ENCODE results near the gene BLACAT1.

Gene BLACAT1

DNA sequence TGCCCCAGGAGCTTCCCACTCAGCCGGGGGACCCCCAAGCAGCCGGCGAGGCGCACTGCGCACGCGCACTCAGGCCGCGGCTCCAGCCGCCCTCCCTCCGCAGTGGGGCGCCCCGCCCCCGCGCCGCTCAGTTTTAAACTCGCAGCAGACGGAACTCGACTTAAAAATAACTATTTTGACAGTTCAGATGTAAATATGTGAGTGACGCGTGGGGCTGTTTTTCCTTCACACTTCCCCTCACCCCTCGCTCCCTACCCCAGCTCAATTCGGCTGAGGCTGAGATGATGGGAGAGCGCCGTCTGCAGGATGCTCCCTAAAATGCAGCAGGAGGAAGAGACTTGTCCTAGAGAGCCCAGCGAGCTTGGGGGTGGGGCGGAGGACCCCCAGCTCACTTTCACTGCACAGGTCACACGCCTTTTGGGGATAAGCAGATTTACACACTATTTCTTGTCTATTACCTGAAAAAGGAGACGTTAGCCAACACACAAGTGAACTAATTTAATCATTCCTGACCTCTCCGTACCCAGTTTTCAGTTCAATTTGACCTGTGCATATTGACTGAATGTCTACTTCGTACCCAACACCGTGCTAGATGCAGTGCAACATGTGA lies 25.0 kb downstream of the BLACAT1 start:
- Histone ChIP-seq H3K79me1 (replicated peaks; ENCODE audit: low read length, poor library complexity, severe bottlenecking) (no peaks in the 10 kb centered on the region), H3K27me3 (ENCODE audit: control insufficient read depth in 1 of 2, insufficient read depth in 1 of 2, low read length in 2 of 2) (peaks cover 85 to 86% of the 10 kb centered on the region in 2 experiments), H2BK15ac (ENCODE audit: low read depth, poor library complexity, severe bottlenecking) (peak overlapping the region; percentile 45), H2BK120ac (ENCODE audit: low read depth, low read length) (no peak overlapping the region), H3K23ac (ENCODE audit: low read length in 2 of 2) (no peak overlapping the region), H2BK5ac (ENCODE audit: low read depth, low read length, poor library complexity, severe bottlenecking) (no peak overlapping the region), H3K27ac (ENCODE audit: low read length, poor library complexity, severe bottlenecking) (no peak overlapping the region), H3K18ac (ENCODE audit: low read depth in 1 of 2, low read length in 2 of 2) (peak overlapping the region in 1 of 2 experiments; percentile 58), H2AFZ (ENCODE audit: low read depth, low read length) (peak overlapping the region; percentile 21), H2AK5ac (ENCODE audit: low read length, severe bottlenecking) (no peak overlapping the region), H3K9ac (ENCODE audit: low read length) (peak overlapping the region; percentile 69), H3K4me1 (ENCODE audit: control insufficient read depth, insufficient read depth, low read depth, low read length) (peaks cover 6% of the 10 kb centered on the region), H3K9me3 (ENCODE audit: control insufficient read depth, low read length) (no peaks in the 10 kb centered on the region), H2BK12ac (ENCODE audit: low read length in 2 of 2) (no peak overlapping the region), H4K91ac (ENCODE audit: low read length) (peak overlapping the region; percentile 15), H3K4me2 (ENCODE audit: low read length, poor library complexity, severe bottlenecking) (peak overlapping the region; percentile 59), H3K4ac (ENCODE audit: low read depth in 1 of 2, low read length in 2 of 2) (no peak overlapping the region), H4K8ac (ENCODE audit: low read length) (peak overlapping the region; percentile 85), H3K14ac (ENCODE audit: low read length in 2 of 2) (no peak overlapping the region), H3K4me3 (ENCODE audit: insufficient read depth in 1 of 2, low read depth in 1 of 2, low read length in 2 of 2) (peak overlapping the region in 1 of 2 experiments; percentile 79), H3K36me3 (ENCODE audit: control insufficient read depth in 1 of 2, insufficient read depth in 2 of 2, low read depth in 1 of 2, low read length in 2 of 2) (no peaks in the 10 kb centered on the region)
- DNase-seq = peak; percentile 52
- 16% methylated on average over 17 of the region's 32 CpGs for whole genome bisulfite sequencing

DNA sequence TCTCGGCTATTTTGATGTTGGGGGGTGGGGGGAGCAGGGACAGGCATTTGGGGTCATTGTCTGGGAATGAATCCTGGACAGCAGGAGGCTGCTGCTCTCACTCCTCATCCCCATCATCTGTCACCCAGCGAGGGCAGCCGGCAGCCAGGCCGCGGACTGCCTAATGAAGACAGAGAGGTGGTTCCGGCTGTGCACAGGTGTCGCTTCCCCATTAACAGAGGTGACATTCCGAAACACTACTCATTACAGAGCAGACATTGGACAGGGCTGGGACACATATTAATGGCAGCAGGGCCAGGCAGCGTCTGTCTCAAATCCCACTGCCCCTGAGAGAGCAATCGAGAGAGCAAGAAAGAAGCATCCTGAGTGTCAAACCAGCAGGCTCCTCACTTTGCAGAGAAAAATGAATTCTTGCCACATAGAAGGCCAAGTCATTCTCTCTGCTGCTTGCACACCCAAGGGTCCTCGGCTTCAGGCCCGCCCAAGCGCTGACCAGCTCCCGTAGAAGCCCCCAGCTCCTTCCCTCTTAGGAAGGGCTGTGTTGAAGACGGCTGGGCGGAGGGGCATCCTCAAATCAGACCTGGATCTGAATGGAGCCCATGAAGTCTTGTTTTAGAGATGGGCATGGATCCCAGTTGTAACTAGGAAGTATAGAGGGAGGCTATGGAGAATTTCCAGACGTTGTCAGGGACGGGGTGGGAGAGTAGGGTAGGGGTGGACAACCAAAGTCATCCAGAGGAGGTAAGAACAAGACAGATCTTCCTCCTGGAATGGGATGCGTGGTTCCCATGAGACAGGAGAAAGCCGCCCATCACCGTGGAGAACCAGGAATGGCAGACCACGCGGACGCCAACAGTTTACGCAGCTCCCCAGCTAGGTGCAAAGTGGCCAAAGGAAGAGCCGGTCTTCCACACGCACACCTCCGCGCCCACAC lies 25.8 kb downstream of the BLACAT1 start:
- Histone ChIP-seq H3K4me2 (ENCODE audit: low read length, poor library complexity, severe bottlenecking) (peak overlapping the region; percentile 59), H3K9me3 (ENCODE audit: control insufficient read depth, low read length) (no peaks in the 10 kb centered on the region), H2BK5ac (ENCODE audit: low read depth, low read length, poor library complexity, severe bottlenecking) (no peak overlapping the region), H3K4me3 (ENCODE audit: insufficient read depth in 1 of 2, low read depth in 1 of 2, low read length in 2 of 2) (peak overlapping the region in 1 of 2 experiments; percentile 79), H3K23ac (ENCODE audit: low read length in 2 of 2) (peak overlapping the region in 1 of 2 experiments; percentile 36), H3K4ac (ENCODE audit: low read depth in 1 of 2, low read length in 2 of 2) (no peak overlapping the region), H4K8ac (ENCODE audit: low read length) (peak overlapping the region; percentile 85), H3K27ac (ENCODE audit: low read length, poor library complexity, severe bottlenecking) (no peak overlapping the region), H4K91ac (ENCODE audit: low read length) (peak overlapping the region; percentile 15), H3K14ac (ENCODE audit: low read length in 2 of 2) (no peak overlapping the region), H3K9ac (ENCODE audit: low read length) (peak overlapping the region; percentile 69), H2AFZ (ENCODE audit: low read depth, low read length) (peak overlapping the region; percentile 21), H3K4me1 (ENCODE audit: control insufficient read depth, insufficient read depth, low read depth, low read length) (peaks cover 6% of the 10 kb centered on the region), H3K79me1 (replicated peaks; ENCODE audit: low read length, poor library complexity, severe bottlenecking) (no peaks in the 10 kb centered on the region), H2BK15ac (ENCODE audit: low read depth, poor library complexity, severe bottlenecking) (peak overlapping the region; percentile 45), H3K27me3 (ENCODE audit: control insufficient read depth in 1 of 2, insufficient read depth in 1 of 2, low read length in 2 of 2) (peaks cover 85 to 86% of the 10 kb centered on the region in 2 experiments), H3K36me3 (ENCODE audit: control insufficient read depth in 1 of 2, insufficient read depth in 2 of 2, low read depth in 1 of 2, low read length in 2 of 2) (no peaks in the 10 kb centered on the region), H2AK5ac (ENCODE audit: low read length, severe bottlenecking) (no peak overlapping the region), H2BK12ac (ENCODE audit: low read length in 2 of 2) (no peak overlapping the region), H3K18ac (ENCODE audit: low read depth in 1 of 2, low read length in 2 of 2) (peak overlapping the region in 1 of 2 experiments; percentile 58), H2BK120ac (ENCODE audit: low read depth, low read length) (no peak overlapping the region)
- no peak for DNase-seq
- WGBS = 62% methylated on average over 29 of the region's 29 CpGs

DNA sequence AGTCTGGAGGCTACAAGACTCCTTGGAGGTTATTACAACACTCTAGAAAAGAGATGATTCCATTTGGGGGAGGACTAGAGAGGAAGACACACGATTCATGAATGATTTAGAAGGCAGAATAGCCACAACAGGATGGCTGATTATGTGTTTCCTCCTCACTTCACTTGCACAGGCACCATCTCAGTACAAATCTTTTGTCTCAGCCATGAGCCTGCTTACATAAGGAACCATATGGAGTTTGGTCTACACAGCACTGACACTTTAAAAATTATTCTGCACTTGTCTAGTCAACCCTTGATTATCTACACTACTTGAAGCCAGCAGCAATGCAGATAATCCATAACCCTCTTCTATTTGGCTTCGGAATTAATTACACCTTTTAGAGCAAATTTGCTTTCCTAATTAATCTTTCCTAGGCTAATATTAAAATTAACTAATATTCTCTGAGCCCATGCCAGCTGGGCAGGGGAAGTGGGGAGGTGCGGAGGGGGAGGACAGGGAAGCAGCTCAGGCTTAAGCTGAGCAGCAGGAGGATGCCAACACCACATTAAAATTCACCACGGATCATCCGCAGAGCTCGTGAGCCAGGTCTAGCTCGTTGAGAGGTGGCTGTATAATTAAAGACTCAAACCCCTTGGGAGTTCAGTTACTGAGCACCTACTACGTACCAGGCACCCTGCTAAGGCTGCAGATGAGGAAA lies 30.8 kb downstream of the BLACAT1 start:
- no peak overlapping the region for H2BK12ac ChIP-seq (ENCODE audit: low read length in 2 of 2)
- H3K9ac ChIP-seq (ENCODE audit: low read length) = no peak overlapping the region
- H3K23ac ChIP-seq (ENCODE audit: low read length in 2 of 2) = no peak overlapping the region
- DNase-seq = no peak
- no peak overlapping the region for H2AFZ ChIP-seq (ENCODE audit: low read depth, low read length)
- no peaks in the 10 kb centered on the region for H3K4me1 ChIP-seq (ENCODE audit: control insufficient read depth, insufficient read depth, low read depth, low read length)
- no peak overlapping the region for H3K4me2 ChIP-seq (ENCODE audit: low read length, poor library complexity, severe bottlenecking)
- no peaks in the 10 kb centered on the region for H3K79me1 ChIP-seq (replicated peaks; ENCODE audit: low read length, poor library complexity, severe bottlenecking)
- no peak overlapping the region for H3K4me3 ChIP-seq (ENCODE audit: insufficient read depth in 1 of 2, low read depth in 1 of 2, low read length in 2 of 2)
- no peak overlapping the region for H2BK15ac ChIP-seq (ENCODE audit: low read depth, poor library complexity, severe bottlenecking)
- H3K9me3 ChIP-seq (ENCODE audit: control insufficient read depth, low read length) = no peaks in the 10 kb centered on the region
- 60% methylated on average over 7 of the region's 8 CpGs for WGBS
- H3K18ac ChIP-seq (ENCODE audit: low read depth in 1 of 2, low read length in 2 of 2) = no peak overlapping the region
- H4K8ac ChIP-seq (ENCODE audit: low read length) = no peak overlapping the region
- no peaks in the 10 kb centered on the region for H3K36me3 ChIP-seq (ENCODE audit: control insufficient read depth in 1 of 2, insufficient read depth in 2 of 2, low read depth in 1 of 2, low read length in 2 of 2)
- no peak overlapping the region for H2AK5ac ChIP-seq (ENCODE audit: low read length, severe bottlenecking)
- H3K27ac ChIP-seq (ENCODE audit: low read length, poor library complexity, severe bottlenecking) = no peak overlapping the region
- peaks cover 83 to 99% of the 10 kb centered on the region in 2 experiments for H3K27me3 ChIP-seq (ENCODE audit: control insufficient read depth in 1 of 2, insufficient read depth in 1 of 2, low read length in 2 of 2)
- H3K4ac ChIP-seq (ENCODE audit: low read depth in 1 of 2, low read length in 2 of 2) = no peak overlapping the region
- no peak overlapping the region for H2BK5ac ChIP-seq (ENCODE audit: low read depth, low read length, poor library complexity, severe bottlenecking)
- H4K91ac ChIP-seq (ENCODE audit: low read length) = no peak overlapping the region
- no peak overlapping the region for H3K14ac ChIP-seq (ENCODE audit: low read length in 2 of 2)
- H2BK120ac ChIP-seq (ENCODE audit: low read depth, low read length) = no peak overlapping the region

Data from mesenchymal stem cell (in vitro differentiated cells and primary cell).